HepG2 (cell line): ENCODE data around the gene OSCP1. TPM values are rescaled to one million over a fixed set of nuclear protein-coding genes. Genes with fewer than 3 reads are reported as not detected.

ENCODE experiments used
- CBX1 ChIP-seq: IDR thresholded peaks from one replicate; pipeline ENCODE4 v1.6.1; 2016; ENCODE audit warnings: antibody characterized with exemption, low read depth
- CC2D1A ChIP-seq: sonication (generic); formaldehyde crosslinking; IDR thresholded peaks from 2 replicates; pipeline ENCODE4 v1.8.1; 2023; ENCODE audit warnings: mild to moderate bottlenecking, missing genetic modification reagents
- EHMT2 ChIP-seq: fragments of 200-600 bp; sonication (generic); IDR thresholded peaks from 2 replicates; pipeline ENCODE4 v1.7.0; 2017; ENCODE audit warnings: antibody characterized with exemption, low read depth, low read length, borderline replicate concordance
- FOXK1 ChIP-seq: sonication (generic); formaldehyde crosslinking; IDR thresholded peaks from 2 replicates; pipeline ENCODE4 v1.4.0; 2020; ENCODE audit warnings: low read depth, missing genetic modification reagents, borderline replicate concordance
- JUND ChIP-seq: sonication (generic); formaldehyde crosslinking; IDR thresholded peaks from 2 replicates; pipeline ENCODE4 v1.8.0; 2022; ENCODE audit warnings: mild to moderate bottlenecking, missing genetic modification reagents
- MATR3 ChIP-seq: sonication (generic); formaldehyde crosslinking; IDR thresholded peaks from 2 replicates; pipeline ENCODE4 v1.4.0; 2020; ENCODE audit warnings: missing genetic modification reagents
- NCOA1 ChIP-seq: sonication (generic); formaldehyde crosslinking; IDR thresholded peaks from 2 replicates; pipeline ENCODE4 v1.9.0; 2021; ENCODE audit warnings: missing genetic modification reagents
- RARG ChIP-seq: sonication (generic); formaldehyde crosslinking; IDR thresholded peaks from 2 replicates; pipeline ENCODE4 v1.4.0; 2020; ENCODE audit warnings: low read depth, mild to moderate bottlenecking, missing genetic modification reagents
- RXRA ChIP-seq: sonication (generic); formaldehyde crosslinking; IDR thresholded peaks from 2 replicates; pipeline ENCODE4 v1.5.1; 2020; ENCODE audit warnings: missing genetic modification reagents
- SIN3B ChIP-seq: fragments of 150-350 bp; IDR thresholded peaks from 2 replicates; pipeline ENCODE4 v1.6.1; 2014; ENCODE audit warnings: low read length
- SRSF1 ChIP-seq: fragments of 200-400 bp; formaldehyde crosslinking; optimal IDR thresholded peaks from 2 replicates; pipeline ENCODE3; 2017; ENCODE audit warnings: mild to moderate bottlenecking, low read depth, low read length, moderate library complexity
- ZNF230 ChIP-seq: sonication (generic); formaldehyde crosslinking; IDR thresholded peaks from 2 replicates; pipeline ENCODE4 v1.4.0; 2020; ENCODE audit warnings: mild to moderate bottlenecking, missing genetic modification reagents
- ZNF337 ChIP-seq: sonication (generic); formaldehyde crosslinking; IDR thresholded peaks from 2 replicates; pipeline ENCODE4 v1.5.1; 2020; ENCODE audit warnings: missing genetic modification reagents, low read depth, mild to moderate bottlenecking, borderline replicate concordance
- ZNF678 ChIP-seq: sonication (generic); formaldehyde crosslinking; IDR thresholded peaks from 2 replicates; pipeline ENCODE4 v1.4.0; 2020; ENCODE audit warnings: mild to moderate bottlenecking, missing genetic modification reagents
- ZNF773 ChIP-seq: sonication (generic); formaldehyde crosslinking; IDR thresholded peaks from 2 replicates; pipeline ENCODE4 v1.4.0; 2020; ENCODE audit warnings: missing genetic modification reagents, borderline replicate concordance
- ZSCAN29 ChIP-seq: sonication (generic); formaldehyde crosslinking; conservative IDR thresholded peaks from 2 replicates; pipeline ENCODE4 v1.4.0; 2020; ENCODE audit warnings: mild to moderate bottlenecking, missing genetic modification reagents
- polyA plus RNA-seq, 8 experiments: library from polyadenylated mRNA; depleted of rRNA in 3 of 8; stranded (reverse) in 7 of 8; unstranded in 1 of 8; fragments of >200 nt; fragmentation: Illumina TruSeq in 4 of 8; extraction: Trizol in 4 of 8; gene quantifications; 2 replicates each; pipeline versions ENCODE4 v1.2.1 to v1.2.3, GENCODE V29; 2011 to 2016; ENCODE audit warnings: low read depth in 4 of 8, missing spikeins in 1 of 8, mixed read lengths in 1 of 8; ENCODE audit not compliant: insufficient read depth in 1 of 8
- total RNA-seq, 5 experiments: library from RNA; depleted of rRNA; stranded (reverse); fragments of >200 nt; fragmentation: Illumina TruSeq; extraction: Trizol; gene quantifications; 2 replicates each; pipeline ENCODE4 v1.2.3, GENCODE V29; 2016; ENCODE audit warnings: low read depth in 1 of 5
- TF ChIP-seq, protein P1 (sequence below): sonication (generic); formaldehyde crosslinking; IDR thresholded peaks from 2 replicates; pipeline ENCODE4 v1.9.0; 2022; ENCODE audit warnings: low read depth, missing genetic modification reagents
- TF ChIP-seq, protein P2 (sequence below): sonication (generic); formaldehyde crosslinking; IDR thresholded peaks from 2 replicates; pipeline ENCODE4 v1.8.0; 2022; ENCODE audit warnings: mild to moderate bottlenecking, missing genetic modification reagents, borderline replicate concordance
- TF ChIP-seq, protein P3 (sequence below): sonication (generic); formaldehyde crosslinking; IDR thresholded peaks from 2 replicates; pipeline ENCODE4 v1.4.0; 2020; ENCODE audit warnings: mild to moderate bottlenecking, missing genetic modification reagents

Gene OSCP1
- total and polyA plus RNA-seq, 2 of the 13 experiments (the other 11 are each of a cell fraction or from before 2014, with no cell fraction given) = 0.60 to 0.84 TPM

DNA sequence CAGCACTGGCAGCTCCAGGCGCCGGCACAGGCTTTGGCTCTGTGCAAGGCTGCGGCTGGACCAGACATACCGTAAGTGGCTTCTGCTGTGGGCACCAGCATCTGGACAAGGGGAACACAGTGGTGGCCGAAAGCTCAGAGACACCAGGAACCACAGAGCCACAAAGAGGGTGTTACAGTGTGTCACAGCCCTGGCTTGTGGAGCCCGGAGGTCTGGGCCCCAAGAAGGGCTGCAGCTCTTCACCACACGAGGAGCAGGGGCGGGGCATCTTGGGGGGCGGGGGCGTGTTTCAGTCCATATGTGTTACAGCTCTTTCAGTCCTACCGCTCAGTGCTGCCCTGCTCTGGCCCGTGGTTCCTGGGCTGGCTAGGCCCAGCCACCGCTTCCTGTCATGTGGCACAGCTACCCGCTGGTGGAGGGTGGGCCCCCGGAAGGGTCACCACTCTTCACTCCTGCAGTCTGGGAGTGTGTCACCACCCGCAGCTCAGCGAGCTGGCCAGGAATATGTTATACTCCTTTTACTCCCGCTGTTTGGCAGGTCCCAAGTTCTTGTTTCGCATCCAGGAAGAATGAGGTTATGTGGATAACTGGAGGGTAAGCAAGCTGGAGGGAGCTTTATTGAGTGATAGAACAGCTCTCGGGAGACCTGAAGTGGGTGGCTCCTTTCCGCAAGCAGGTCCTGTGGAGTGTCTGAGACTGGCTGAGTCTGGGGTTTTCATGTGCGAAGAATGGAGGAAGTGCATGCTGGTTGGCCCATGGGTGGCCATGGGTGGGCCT is 49.2 kb downstream of the OSCP1 start (continued):
- no peak for TF ChIP-seq EHMT2
- TF ChIP-seq ZNF773 (CRISPR knock-in tag) = no peak; the same call in 1 of the 2 replicates
- TF ChIP-seq SRSF1 = peak; percentile 21
- no peak for TF ChIP-seq SIN3B
- TF ChIP-seq CBX1 = peak; percentile 85
- no peak for TF ChIP-seq ZNF230 (CRISPR knock-in tag)
- no peak for TF ChIP-seq CC2D1A (CRISPR knock-in tag)
- TF ChIP-seq, protein P1, sequence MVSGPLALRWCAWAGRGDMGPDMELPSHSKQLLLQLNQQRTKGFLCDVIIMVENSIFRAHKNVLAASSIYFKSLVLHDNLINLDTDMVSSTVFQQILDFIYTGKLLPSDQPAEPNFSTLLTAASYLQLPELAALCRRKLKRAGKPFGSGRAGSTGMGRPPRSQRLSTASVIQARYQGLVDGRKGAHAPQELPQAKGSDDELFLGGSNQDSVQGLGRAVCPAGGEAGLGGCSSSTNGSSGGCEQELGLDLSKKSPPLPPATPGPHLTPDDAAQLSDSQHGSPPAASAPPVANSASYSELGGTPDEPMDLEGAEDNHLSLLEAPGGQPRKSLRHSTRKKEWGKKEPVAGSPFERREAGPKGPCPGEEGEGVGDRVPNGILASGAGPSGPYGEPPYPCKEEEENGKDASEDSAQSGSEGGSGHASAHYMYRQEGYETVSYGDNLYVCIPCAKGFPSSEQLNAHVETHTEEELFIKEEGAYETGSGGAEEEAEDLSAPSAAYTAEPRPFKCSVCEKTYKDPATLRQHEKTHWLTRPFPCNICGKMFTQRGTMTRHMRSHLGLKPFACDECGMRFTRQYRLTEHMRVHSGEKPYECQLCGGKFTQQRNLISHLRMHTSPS (CRISPR knock-in tag) = peak; percentile 27
- peak; percentile 75; the same call in 1 of the 2 replicates for TF ChIP-seq FOXK1 (CRISPR knock-in tag)
- no peak for TF ChIP-seq ZNF678 (CRISPR knock-in tag)
- TF ChIP-seq MATR3 (CRISPR knock-in tag) = no peak
- TF ChIP-seq, protein P2, sequence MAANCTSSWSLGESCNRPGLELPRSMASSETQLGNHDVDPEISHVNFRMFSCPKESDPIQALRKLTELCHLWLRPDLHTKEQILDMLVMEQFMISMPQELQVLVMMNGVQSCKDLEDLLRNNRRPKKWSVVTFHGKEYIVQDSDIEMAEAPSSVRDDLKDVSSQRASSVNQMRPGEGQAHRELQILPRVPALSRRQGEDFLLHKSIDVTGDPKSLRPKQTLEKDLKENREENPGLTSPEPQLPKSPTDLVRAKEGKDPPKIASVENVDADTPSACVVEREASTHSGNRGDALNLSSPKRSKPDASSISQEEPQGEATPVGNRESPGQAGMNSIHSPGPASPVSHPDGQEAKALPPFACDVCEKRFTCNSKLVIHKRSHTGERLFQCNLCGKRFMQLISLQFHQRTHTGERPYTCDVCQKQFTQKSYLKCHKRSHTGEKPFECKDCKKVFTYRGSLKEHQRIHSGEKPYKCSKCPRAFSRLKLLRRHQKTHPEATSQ (CRISPR knock-in tag) = 0 out of 2 replicates have a peak, but pooled peaks have one; percentile 64
- TF ChIP-seq, protein P3, sequence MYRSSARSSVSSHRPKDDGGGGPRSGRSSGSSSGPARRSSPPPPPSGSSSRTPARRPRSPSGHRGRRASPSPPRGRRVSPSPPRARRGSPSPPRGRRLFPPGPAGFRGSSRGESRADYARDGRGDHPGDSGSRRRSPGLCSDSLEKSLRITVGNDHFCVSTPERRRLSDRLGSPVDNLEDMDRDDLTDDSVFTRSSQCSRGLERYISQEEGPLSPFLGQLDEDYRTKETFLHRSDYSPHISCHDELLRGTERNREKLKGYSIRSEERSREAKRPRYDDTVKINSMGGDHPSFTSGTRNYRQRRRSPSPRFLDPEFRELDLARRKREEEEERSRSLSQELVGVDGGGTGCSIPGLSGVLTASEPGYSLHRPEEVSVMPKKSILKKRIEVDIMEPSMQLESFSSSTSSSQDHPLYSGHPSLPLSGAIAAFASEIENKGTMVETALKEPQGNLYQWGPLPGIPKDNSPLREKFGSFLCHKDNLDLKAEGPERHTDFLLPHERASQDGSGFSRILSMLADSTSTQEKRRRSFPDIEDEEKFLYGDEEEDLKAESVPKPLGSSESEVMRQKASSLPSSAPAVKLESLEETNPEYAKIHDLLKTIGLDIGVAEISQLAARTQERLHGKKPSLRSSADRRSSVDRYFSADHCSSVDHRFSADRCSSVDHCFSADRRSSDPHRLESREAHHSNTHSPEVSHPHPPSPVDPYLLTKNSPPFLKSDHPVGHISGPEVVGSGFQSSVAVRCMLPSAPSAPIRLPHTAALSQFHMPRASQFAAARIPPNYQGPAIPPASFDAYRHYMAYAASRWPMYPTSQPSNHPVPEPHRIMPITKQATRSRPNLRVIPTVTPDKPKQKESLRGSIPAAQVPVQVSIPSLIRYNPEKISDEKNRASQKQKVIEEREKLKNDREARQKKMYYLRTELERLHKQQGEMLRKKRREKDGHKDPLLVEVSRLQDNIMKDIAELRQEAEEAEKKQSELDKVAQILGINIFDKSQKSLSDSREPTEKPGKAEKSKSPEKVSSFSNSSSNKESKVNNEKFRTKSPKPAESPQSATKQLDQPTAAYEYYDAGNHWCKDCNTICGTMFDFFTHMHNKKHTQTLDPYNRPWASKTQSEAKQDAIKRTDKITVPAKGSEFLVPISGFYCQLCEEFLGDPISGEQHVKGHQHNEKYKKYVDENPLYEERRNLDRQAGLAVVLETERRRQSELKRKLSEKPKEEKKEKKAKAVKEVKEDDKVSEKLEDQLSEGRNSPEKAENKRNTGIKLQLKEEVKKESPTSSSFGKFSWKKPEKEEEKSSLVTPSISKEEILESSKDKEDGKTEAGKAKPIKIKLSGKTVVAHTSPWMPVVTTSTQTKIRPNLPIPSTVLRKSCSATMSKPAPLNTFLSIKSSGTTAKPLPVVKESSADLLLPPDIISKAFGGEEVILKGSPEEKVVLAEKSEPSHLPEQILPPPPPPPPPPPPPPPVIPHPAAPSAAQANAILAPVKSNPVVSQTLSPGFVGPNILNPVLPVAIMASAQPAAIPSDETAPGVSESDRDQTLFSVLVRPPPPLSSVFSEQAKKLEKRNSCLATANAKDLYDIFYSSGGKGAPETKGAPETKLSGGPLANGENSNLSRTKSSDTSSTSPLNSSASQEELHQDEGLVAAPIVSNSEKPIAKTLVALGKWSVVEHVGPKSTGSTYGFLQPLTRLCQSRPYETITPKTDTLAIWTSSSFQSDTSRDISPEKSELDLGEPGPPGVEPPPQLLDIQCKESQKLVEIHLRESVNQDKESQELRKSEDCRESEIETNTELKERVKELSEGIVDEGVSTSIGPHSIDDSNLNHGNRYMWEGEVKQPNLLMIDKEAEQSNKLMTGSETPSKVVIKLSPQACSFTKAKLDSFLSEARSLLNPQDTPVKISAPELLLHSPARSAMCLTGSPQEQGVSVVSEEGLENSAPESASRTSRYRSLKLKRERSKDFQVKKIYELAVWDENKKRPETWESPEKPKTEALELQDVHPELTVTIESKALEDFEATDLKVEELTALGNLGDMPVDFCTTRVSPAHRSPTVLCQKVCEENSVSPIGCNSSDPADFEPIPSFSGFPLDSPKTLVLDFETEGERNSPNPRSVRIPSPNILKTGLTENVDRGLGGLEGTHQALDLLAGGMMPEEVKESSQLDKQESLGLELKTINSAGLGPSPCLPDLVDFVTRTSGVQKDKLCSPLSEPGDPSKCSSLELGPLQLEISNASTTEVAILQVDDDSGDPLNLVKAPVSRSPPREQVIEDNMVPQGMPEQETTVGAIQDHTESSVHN (CRISPR knock-in tag) = peak; percentile 76
- TF ChIP-seq JUND (CRISPR knock-in tag) = 0 out of 2 replicates have a peak, but pooled peaks have one; percentile 29
- TF ChIP-seq ZNF337 (CRISPR knock-in tag) = no peak
- TF ChIP-seq RARG = no peak
- TF ChIP-seq RXRA (CRISPR knock-in tag) = peak; percentile 14; the same call in 1 of the 2 replicates
- TF ChIP-seq NCOA1 (CRISPR knock-in tag) = no peak
- TF ChIP-seq ZSCAN29 (CRISPR knock-in tag) = peak; percentile 45; the same call in 1 of the 2 replicates
